ENCODE results near the gene CACNA1B. TPM values are rescaled to one million over a fixed set of nuclear protein-coding genes. Genes with fewer than 3 reads are reported as not detected.
"Not testable (repeated sequence)": the region's sequence is repeated elsewhere in the genome, so short reads cannot be mapped to it uniquely, and the experiment has no call there.

CACNA1B gene
- total RNA-seq, 4 donors from 2014 or later = 0.08 TPM; not detected in 2

DNA sequence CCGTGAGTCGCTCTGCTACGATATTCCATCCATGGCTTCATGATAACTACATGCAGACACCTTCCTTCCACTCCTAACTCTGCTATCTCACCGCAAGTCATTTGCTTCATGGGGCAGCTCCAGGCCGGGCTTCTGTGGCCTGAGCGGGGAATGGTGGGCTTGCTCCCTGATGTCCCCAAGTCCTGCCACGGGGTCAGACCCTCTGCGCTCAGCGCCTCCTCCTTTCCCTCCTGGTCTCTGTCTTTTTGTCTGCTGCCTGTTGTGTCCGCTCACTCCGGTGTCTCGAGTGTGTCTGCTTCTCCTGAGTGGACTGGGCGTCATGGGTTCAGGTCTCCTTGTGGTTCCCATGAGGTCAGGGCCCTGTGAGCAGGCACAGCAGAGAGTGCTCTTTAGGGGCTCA, 139.6 kb downstream of the CACNA1B start:
- no peak for DNase-seq (ENCODE audit: low spot score in 2 of 2)
- no peak overlapping the region for H3K4me3 ChIP-seq
- H3K9me3 ChIP-seq = no peaks in the 10 kb centered on the region
- no peaks in the 10 kb centered on the region for H3K36me3 ChIP-seq
- no peaks in the 10 kb centered on the region for H3K4me1 ChIP-seq
- TF ChIP-seq POLR2A (IDR thresholded peaks at IDR 0.05) (no peak), POLR2AphosphoS5 (IDR thresholded peaks at IDR 0.05) (no peak), EP300 (IDR thresholded peaks at IDR 0.05) (no peak)
- H3K27ac ChIP-seq = no peak overlapping the region
- peaks cover 16% of the 10 kb centered on the region for H3K27me3 ChIP-seq
- 82% methylated on average over 13 of the region's 13 CpGs for WGBS

DNA sequence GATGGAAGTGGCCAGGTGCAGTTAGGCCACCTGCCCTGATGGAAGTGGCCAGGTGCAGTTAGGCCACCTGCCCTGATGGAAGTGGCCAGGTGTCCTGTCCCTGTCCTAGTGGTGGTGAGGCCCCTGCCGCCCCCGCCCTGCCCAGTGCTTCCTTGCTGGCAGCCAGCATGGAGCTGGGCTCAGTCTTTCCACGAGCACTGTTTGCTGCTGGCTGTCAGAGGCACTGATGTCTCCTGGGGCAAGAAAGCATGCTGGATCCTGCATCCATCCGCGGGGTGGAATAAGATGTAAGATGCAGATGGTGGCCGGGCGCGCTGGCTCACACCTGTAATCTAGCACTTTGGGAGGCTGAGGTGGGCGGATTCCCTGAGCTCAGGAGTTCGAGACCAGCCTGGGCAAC, 141.9 kb downstream of the CACNA1B start:
- H3K4me1 ChIP-seq = peaks cover 14% of the 10 kb centered on the region
- not testable (repeated sequence) for H3K9me3 ChIP-seq; H3K4me3 ChIP-seq; H3K36me3 ChIP-seq; H3K27ac ChIP-seq; DNase-seq (ENCODE audit: low spot score in 2 of 2)
- peaks cover 39% of the 10 kb centered on the region for H3K27me3 ChIP-seq
- 70% methylated on average over 8 of the region's 10 CpGs for WGBS

DNA sequence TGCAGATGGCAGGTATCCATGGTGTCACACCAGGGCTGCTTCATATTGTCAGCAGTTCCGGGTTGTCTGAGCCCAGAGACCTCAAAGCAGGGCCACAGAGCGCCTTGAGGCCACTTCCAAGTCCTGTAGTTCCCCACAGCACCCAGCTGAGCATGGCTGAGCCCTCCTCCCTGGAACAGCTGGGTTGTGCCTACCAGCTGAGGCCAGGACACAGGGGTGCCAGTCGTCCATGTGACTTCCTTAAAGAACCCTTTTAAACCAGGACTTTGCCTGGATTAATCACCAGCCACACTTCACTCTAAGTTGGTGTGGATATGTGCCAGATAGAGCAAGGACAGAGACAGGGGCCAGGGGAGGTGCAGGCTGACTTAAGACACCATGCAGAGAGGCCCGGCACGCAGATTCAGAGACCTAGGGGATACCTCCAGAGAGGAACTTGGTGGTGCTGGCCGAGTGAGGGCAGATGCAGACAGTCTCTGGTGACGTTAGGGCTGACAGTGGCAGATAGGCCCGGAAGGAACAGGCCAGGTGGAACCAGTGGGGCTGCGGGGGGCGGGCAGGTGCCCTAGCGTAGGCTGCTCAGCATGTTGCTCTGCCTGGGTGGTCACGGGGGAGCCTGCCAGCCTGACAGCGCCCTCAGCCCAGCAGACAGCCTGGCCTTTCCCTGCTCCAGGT, 142.7 kb downstream of the CACNA1B start:
- H3K4me1 ChIP-seq = peaks cover 14% of the 10 kb centered on the region
- no peak for DNase-seq (ENCODE audit: low spot score in 2 of 2)
- H3K4me3 ChIP-seq = no peak overlapping the region
- TF ChIP-seq POLR2AphosphoS5 (IDR thresholded peaks at IDR 0.05) (no peak), EP300 (IDR thresholded peaks at IDR 0.05) (no peak)
- WGBS = 79% methylated on average over 9 of the region's 13 CpGs
- H3K36me3 ChIP-seq = no peaks in the 10 kb centered on the region
- peaks cover 46% of the 10 kb centered on the region for H3K27me3 ChIP-seq
- H3K27ac ChIP-seq = no peak overlapping the region
- no peaks in the 10 kb centered on the region for H3K9me3 ChIP-seq

DNA sequence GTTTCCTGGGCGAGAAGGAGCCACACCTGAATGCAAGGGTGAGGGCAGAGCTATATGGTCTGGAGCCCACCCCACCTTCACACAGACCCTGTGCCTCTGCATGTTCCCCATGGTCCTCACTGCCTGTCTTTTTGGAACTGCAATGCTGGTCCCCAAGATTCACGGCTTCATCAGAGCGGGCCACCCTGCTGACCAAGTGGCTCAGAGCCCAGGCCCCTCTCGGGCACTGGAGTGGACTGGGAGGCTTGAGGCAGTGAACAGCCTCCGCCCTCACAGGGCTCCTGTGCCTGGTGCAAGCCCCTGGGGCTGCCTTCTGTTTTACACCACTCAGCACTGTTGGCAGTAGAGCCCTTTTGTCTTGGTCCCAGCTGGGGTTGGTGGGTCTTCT, 143.2 kb downstream of the CACNA1B start:
- 75% methylated on average over 3 of the region's 5 CpGs for WGBS
- Histone ChIP-seq H3K36me3 (no peaks in the 10 kb centered on the region), H3K4me1 (peaks cover 14% of the 10 kb centered on the region), H3K27me3 (peaks cover 52% of the 10 kb centered on the region), H3K4me3 (no peak overlapping the region), H3K9me3 (no peaks in the 10 kb centered on the region), H3K27ac (no peak overlapping the region)
- TF ChIP-seq POLR2AphosphoS5 (IDR thresholded peaks at IDR 0.05) = no peak
- TF ChIP-seq, protein P1, sequence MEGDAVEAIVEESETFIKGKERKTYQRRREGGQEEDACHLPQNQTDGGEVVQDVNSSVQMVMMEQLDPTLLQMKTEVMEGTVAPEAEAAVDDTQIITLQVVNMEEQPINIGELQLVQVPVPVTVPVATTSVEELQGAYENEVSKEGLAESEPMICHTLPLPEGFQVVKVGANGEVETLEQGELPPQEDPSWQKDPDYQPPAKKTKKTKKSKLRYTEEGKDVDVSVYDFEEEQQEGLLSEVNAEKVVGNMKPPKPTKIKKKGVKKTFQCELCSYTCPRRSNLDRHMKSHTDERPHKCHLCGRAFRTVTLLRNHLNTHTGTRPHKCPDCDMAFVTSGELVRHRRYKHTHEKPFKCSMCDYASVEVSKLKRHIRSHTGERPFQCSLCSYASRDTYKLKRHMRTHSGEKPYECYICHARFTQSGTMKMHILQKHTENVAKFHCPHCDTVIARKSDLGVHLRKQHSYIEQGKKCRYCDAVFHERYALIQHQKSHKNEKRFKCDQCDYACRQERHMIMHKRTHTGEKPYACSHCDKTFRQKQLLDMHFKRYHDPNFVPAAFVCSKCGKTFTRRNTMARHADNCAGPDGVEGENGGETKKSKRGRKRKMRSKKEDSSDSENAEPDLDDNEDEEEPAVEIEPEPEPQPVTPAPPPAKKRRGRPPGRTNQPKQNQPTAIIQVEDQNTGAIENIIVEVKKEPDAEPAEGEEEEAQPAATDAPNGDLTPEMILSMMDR (IDR thresholded peaks at IDR 0.05) = no peak
- TF ChIP-seq EP300 (IDR thresholded peaks at IDR 0.05) = no peak
- TF ChIP-seq POLR2A (IDR thresholded peaks at IDR 0.05) = no peak
- no peak for DNase-seq (ENCODE audit: low spot score in 2 of 2)

DNA sequence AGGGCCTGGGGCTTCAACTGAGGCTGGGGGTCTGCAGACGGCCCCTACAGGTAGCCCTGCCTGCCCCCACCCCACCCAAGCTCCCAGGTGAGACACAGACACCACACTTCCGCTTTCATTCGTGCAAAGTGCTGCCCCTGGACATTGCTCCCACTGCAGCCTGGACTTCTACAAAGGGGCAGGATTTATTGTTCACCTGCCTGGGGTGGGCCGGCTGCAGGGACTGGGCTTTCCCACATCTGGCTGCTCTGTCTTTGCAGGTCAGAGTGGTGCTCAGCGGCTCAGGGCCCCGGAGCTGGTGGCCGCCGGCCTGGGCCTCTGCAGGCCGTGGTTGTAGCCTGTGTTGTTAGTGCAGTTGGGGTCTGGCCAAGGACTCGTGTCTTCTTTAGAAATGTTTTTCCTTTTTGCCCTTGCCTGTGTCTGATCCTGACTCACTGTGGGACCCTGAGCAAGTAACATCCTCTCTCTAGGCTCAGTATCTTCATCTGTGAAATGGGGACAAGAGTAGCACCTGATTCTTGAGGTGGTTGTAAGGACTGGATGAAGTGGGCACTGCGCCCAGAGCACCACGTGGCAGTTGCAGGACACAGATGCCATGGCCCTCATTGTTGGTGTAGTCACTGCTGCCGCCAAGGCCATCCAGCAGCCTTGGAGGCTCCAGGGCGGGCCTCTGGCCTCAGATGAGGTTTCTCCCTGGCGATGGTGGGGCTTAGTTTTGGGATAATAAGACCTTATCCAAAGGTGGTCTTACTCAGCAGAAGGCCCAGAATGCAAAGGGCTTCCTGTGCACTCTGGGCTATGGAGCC, 143.9 kb downstream of the CACNA1B start:
- DNase-seq (ENCODE audit: low spot score in 2 of 2) = no peak
- Histone ChIP-seq H3K4me3 (no peak overlapping the region), H3K4me1 (peaks cover 14% of the 10 kb centered on the region), H3K9me3 (no peaks in the 10 kb centered on the region), H3K27ac (no peak overlapping the region), H3K27me3 (peaks cover 57% of the 10 kb centered on the region), H3K36me3 (no peaks in the 10 kb centered on the region)
- no peak for TF ChIP-seq POLR2AphosphoS5 (IDR thresholded peaks at IDR 0.05)
- TF ChIP-seq, protein P1 (IDR thresholded peaks at IDR 0.05) = no peak
- TF ChIP-seq EP300 (IDR thresholded peaks at IDR 0.05) = no peak
- TF ChIP-seq POLR2A (IDR thresholded peaks at IDR 0.05) = no peak
- 70% methylated on average over 9 of the region's 15 CpGs for WGBS

DNA sequence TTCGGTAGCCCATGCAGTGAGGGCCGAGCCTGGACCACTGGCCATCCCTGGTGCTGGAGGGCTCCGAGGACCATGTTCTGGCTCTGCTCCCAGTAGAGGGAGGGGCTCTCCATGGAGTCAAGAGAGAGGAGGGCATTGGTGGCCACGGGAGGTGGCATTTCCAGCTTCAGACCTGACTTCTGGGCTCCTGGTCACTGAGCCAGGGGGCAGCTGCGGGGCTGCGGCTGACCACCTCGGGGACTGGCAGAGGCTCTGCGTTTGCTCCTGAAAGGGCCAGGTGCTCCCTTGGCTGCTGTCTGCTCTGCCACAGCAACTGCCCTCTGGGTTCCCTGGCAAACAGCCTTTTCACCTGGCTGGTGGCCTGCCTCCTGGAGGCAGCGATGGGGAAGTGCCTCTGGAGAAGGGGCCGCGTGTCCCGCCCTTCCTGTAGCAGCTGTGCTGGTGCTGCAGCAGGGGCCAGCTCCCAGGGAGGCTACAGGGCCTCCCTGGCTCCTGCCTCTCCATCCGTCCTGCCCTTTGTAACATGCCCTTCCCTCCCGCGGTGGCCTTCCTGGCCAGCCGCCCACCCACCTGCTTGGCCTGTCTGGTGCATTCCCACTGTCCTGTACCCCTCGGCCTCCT, 144.6 kb downstream of the CACNA1B start:
- Histone ChIP-seq H3K4me3 (no peak overlapping the region), H3K27ac (no peak overlapping the region), H3K36me3 (no peaks in the 10 kb centered on the region), H3K4me1 (peaks cover 14% of the 10 kb centered on the region), H3K27me3 (peaks cover 57% of the 10 kb centered on the region), H3K9me3 (no peaks in the 10 kb centered on the region)
- TF ChIP-seq, protein P1 (IDR thresholded peaks at IDR 0.05) = peak in 1 of 2 donors; percentile 26
- no peak for TF ChIP-seq EP300 (IDR thresholded peaks at IDR 0.05)
- DNase-seq (ENCODE audit: low spot score in 2 of 2) = no peak
- 39% methylated on average over 12 of the region's 17 CpGs for WGBS

Data from suprapubic skin (tissue), 4 donors.